ENCODE data around the gene SALL1.

Gene SALL1

DNA sequence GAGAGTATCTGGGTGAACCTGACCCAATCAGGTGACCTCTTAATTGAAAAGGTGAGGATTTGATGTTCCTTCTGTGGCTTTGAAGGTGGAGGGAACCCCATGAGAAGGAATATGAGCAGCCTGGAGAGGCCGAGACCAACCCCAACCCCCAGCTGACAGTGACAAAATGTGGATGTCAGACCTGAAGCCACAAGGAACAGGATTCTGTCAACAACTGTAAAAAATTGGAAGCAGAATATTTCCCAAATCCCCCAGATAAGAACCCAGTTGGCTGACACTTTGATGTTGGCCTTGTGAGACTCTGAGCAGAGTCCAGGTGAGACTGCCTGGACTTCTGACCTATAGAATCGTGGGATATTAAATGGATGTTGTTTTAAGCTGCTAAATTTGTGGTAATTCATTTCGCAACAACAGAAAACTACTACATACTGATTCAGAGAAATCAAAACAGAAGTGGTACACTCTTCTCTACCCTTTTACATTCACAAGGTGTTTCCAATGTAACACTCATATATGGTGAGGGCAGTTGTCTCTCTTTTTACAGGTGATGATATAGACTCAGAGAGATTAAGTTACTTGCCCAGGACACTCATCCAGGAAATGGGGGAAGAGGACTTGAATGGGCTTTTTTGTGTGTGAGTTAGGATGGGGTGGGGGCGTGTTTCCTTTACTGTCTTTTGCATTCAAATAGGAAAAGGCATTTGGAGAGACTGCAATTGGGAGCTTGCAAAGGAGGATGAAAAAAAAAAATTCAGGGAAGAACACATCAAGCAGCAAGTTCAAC lies 29.8 kb upstream of the SALL1 start:
- no peak for TF ChIP-seq EZH2phosphoT487 (IDR thresholded peaks at IDR 0.05; ENCODE audit: borderline replicate concordance)
- TF ChIP-seq, protein P1, sequence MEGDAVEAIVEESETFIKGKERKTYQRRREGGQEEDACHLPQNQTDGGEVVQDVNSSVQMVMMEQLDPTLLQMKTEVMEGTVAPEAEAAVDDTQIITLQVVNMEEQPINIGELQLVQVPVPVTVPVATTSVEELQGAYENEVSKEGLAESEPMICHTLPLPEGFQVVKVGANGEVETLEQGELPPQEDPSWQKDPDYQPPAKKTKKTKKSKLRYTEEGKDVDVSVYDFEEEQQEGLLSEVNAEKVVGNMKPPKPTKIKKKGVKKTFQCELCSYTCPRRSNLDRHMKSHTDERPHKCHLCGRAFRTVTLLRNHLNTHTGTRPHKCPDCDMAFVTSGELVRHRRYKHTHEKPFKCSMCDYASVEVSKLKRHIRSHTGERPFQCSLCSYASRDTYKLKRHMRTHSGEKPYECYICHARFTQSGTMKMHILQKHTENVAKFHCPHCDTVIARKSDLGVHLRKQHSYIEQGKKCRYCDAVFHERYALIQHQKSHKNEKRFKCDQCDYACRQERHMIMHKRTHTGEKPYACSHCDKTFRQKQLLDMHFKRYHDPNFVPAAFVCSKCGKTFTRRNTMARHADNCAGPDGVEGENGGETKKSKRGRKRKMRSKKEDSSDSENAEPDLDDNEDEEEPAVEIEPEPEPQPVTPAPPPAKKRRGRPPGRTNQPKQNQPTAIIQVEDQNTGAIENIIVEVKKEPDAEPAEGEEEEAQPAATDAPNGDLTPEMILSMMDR (conservative IDR thresholded peaks at IDR 0.05; ENCODE audit: low read length): no peak
- H3K36me3 ChIP-seq (ENCODE audit: insufficient read depth, low read length): no peaks in the 10 kb centered on the region
- no peaks in the 10 kb centered on the region for H3K4me1 ChIP-seq (ENCODE audit: insufficient read depth, low read length, poor library complexity, severe bottlenecking)
- H2AFZ ChIP-seq (ENCODE audit: low read length): no peak overlapping the region
- H4K20me1 ChIP-seq (ENCODE audit: insufficient read depth, low read length, poor library complexity, severe bottlenecking): no peaks in the 10 kb centered on the region
- H3K79me2 ChIP-seq (ENCODE audit: insufficient read depth, low read length): no peaks in the 10 kb centered on the region
- no peaks in the 10 kb centered on the region for H3K27me3 ChIP-seq (ENCODE audit: insufficient read depth, low read length, poor library complexity, severe bottlenecking)
- H3K4me3 ChIP-seq (ENCODE audit: low read length, poor library complexity, severe bottlenecking): no peak overlapping the region
- no peaks in the 10 kb centered on the region for H3K9me2 ChIP-seq (replicated peaks; ENCODE audit: low read depth, low read length)
- H3F3A ChIP-seq (ENCODE audit: low read depth): no peaks in the 10 kb centered on the region
- no peak overlapping the region for H3K4me2 ChIP-seq (ENCODE audit: low read depth, low read length, poor library complexity, severe bottlenecking)
- H3K9me3 ChIP-seq (ENCODE audit: insufficient read depth, low read depth, low read length): no peaks in the 10 kb centered on the region; the same call in 1 of the 2 replicates
- H3K9ac ChIP-seq (ENCODE audit: low read depth, low read length, poor library complexity, severe bottlenecking): no peak overlapping the region

DNA sequence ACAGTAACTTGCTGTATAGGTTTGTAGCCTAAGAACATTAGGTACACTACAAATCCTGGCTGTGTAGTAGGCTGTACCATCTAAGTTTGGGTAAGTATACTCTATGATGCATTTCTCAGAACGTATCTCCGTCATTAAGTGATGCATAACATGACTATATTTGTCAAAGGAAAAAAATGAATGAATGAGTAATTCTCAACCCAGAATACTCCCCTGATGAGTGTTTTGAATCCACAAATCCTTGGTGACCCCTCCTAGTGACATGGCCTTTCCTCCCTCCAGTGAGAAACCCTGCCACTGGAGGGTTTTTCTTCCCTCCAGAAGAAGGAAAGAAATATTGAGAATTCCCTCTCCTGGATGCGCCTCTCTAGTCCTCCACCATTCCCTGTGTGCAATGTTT lies 24.0 kb upstream of the SALL1 start:
- TF ChIP-seq, protein P1 (conservative IDR thresholded peaks at IDR 0.05; ENCODE audit: low read length): no peak
- no peak overlapping the region for H2AFZ ChIP-seq (ENCODE audit: low read length)
- H3K9ac ChIP-seq (ENCODE audit: low read depth, low read length, poor library complexity, severe bottlenecking): no peak overlapping the region
- no peaks in the 10 kb centered on the region for H3K27me3 ChIP-seq (ENCODE audit: insufficient read depth, low read length, poor library complexity, severe bottlenecking)
- no peaks in the 10 kb centered on the region for H3K4me1 ChIP-seq (ENCODE audit: insufficient read depth, low read length, poor library complexity, severe bottlenecking)
- H3K79me2 ChIP-seq (ENCODE audit: insufficient read depth, low read length): no peaks in the 10 kb centered on the region
- no peaks in the 10 kb centered on the region for H4K20me1 ChIP-seq (ENCODE audit: insufficient read depth, low read length, poor library complexity, severe bottlenecking)
- no peak overlapping the region for H3K4me3 ChIP-seq (ENCODE audit: low read length, poor library complexity, severe bottlenecking)
- H3K36me3 ChIP-seq (ENCODE audit: insufficient read depth, low read length): no peaks in the 10 kb centered on the region
- H3K4me2 ChIP-seq (ENCODE audit: low read depth, low read length, poor library complexity, severe bottlenecking): no peak overlapping the region
- no peaks in the 10 kb centered on the region for H3K9me2 ChIP-seq (replicated peaks; ENCODE audit: low read depth, low read length)
- H3K9me3 ChIP-seq (ENCODE audit: insufficient read depth, low read depth, low read length): no peaks in the 10 kb centered on the region
- H3F3A ChIP-seq (ENCODE audit: low read depth): no peaks in the 10 kb centered on the region

DNA sequence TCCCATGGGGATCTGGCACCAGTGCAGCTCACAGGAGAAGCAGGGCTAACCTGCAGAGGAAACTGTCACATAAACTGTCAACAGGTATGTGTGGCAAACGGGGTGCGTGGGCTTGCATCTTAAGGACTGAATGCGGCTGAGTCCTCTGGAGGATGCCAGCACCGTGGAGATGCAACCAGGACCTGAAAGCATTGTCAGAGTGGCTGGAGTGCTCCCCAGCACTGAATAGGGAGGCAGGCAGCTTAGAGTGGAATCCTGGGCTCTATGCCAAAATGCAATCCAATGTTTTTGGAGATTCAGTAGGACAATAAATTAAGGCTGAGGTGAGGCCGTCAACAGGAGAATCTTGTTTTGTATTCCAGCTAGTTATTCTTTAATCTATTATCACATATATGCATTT lies 21.3 kb upstream of the SALL1 start:
- no peaks in the 10 kb centered on the region for H4K20me1 ChIP-seq (ENCODE audit: insufficient read depth, low read length, poor library complexity, severe bottlenecking)
- H3K9ac ChIP-seq (ENCODE audit: low read depth, low read length, poor library complexity, severe bottlenecking): no peak overlapping the region
- no peak overlapping the region for H3K4me2 ChIP-seq (ENCODE audit: low read depth, low read length, poor library complexity, severe bottlenecking)
- no peaks in the 10 kb centered on the region for H3K36me3 ChIP-seq (ENCODE audit: insufficient read depth, low read length)
- TF ChIP-seq, protein P1 (conservative IDR thresholded peaks at IDR 0.05; ENCODE audit: low read length): no peak
- TF ChIP-seq EZH2phosphoT487 (IDR thresholded peaks at IDR 0.05; ENCODE audit: borderline replicate concordance): no peak
- H3K4me3 ChIP-seq (ENCODE audit: low read length, poor library complexity, severe bottlenecking): no peak overlapping the region
- no peaks in the 10 kb centered on the region for H3K4me1 ChIP-seq (ENCODE audit: insufficient read depth, low read length, poor library complexity, severe bottlenecking)
- H3K79me2 ChIP-seq (ENCODE audit: insufficient read depth, low read length): no peaks in the 10 kb centered on the region
- no peaks in the 10 kb centered on the region for H3K27me3 ChIP-seq (ENCODE audit: insufficient read depth, low read length, poor library complexity, severe bottlenecking)
- H3K9me3 ChIP-seq (ENCODE audit: insufficient read depth, low read depth, low read length): no peaks in the 10 kb centered on the region
- no peaks in the 10 kb centered on the region for H3F3A ChIP-seq (ENCODE audit: low read depth)
- no peak overlapping the region for H2AFZ ChIP-seq (ENCODE audit: low read length)
- no peaks in the 10 kb centered on the region for H3K9me2 ChIP-seq (replicated peaks; ENCODE audit: low read depth, low read length)

Data from Loucy (cell line).